SK-N-SH (cell line): ENCODE measurements around the gene PHYH. TPM values are rescaled to one million over a fixed set of nuclear protein-coding genes. Genes with fewer than 3 reads are reported as not detected.
"Not testable (repeated sequence)": the region's sequence is repeated elsewhere in the genome, so short reads cannot be mapped to it uniquely, and the experiment has no call there.

Experiments used
- CTCF ChIA-PET: fragments of 300-600, 350-600 bp; formaldehyde crosslinking; extraction: SDS; loops from one replicate; lab custom pipeline; 2021; lab: Yijun Ruan, JAX
- POLR2A ChIA-PET: fragments of 350-600 bp; sonication (Branson Sonifier 250); formaldehyde crosslinking; extraction: SDS; loops from one replicate; lab custom pipeline; 2020; ENCODE audit warnings: antibody characterized with exemption, inconsistent platforms; lab: Yijun Ruan, JAX
- DNase-seq: peaks from one replicate; pipeline ENCODE4 v3.0.0; 2012
- H2AFZ ChIP-seq: fragments of 200-600 bp; sonication (generic); 2 replicates; pipeline ENCODE4 v1.8.1; 2016; ENCODE audit warnings: antibody characterized with exemption, mild to moderate bottlenecking, low read depth
- H3F3A ChIP-seq: fragments of 200-600 bp; sonication (generic); replicated peaks from 2 replicates; pipeline ENCODE3; 2016; ENCODE audit warnings: antibody characterized with exemption, mild to moderate bottlenecking; ENCODE audit not compliant: insufficient read depth
- H3K27ac ChIP-seq, 2 experiments: fragments of 200-500 bp in 1 of 2; fragments of 200-600 bp in 1 of 2; sonication (Bioruptor generic) in 1 of 2; sonication (generic), shearing (Covaris generic) in 1 of 2; 2 replicates each; pipeline versions ENCODE4 v1.5.1 to v1.6.1; 2014 to 2016; ENCODE audit warnings: low read depth in 2 of 2, inconsistent platforms in 1 of 2, low read length in 1 of 2, mild to moderate bottlenecking in 1 of 2, mixed read lengths in 1 of 2
- H3K27me3 ChIP-seq: fragments of 200-600 bp; sonication (generic), shearing (Covaris generic); 2 replicates; pipeline ENCODE4 v1.6.1; 2016; ENCODE audit warnings: mixed run types; ENCODE audit not compliant: insufficient read depth
- H3K36me3 ChIP-seq, 2 experiments: fragments of 200-500 bp in 1 of 2; fragments of 200-600 bp in 1 of 2; sonication (Bioruptor generic) in 1 of 2; sonication (generic) in 1 of 2; replicated peaks in 1 of 2; 2 replicates each; pipeline versions ENCODE3 to v1.5.1; 2014 to 2016; ENCODE audit warnings: low read length in 1 of 2, mild to moderate bottlenecking in 1 of 2; ENCODE audit not compliant: insufficient read depth in 2 of 2, control insufficient read depth in 1 of 2
- H3K4me1 ChIP-seq, 2 experiments: fragments of 200-500 bp in 1 of 2; fragments of 200-600 bp in 1 of 2; sonication (Bioruptor generic) in 1 of 2; sonication (generic), shearing (Covaris generic) in 1 of 2; 2 replicates each; pipeline versions ENCODE4 v1.5.1 to v1.6.1; 2014 to 2016; ENCODE audit warnings: low read depth in 1 of 2, low read length in 1 of 2, mixed run types in 1 of 2; ENCODE audit not compliant: insufficient read depth in 2 of 2, control insufficient read depth in 1 of 2
- H3K4me2 ChIP-seq: fragments of 200-600 bp; sonication (generic), shearing (Covaris generic); 2 replicates; pipeline ENCODE4 v1.6.1; 2017; ENCODE audit warnings: mixed run types
- H3K4me3 ChIP-seq, 2 experiments: fragments of 200-500 bp in 1 of 2; fragments of 200-600 bp in 1 of 2; sonication (Bioruptor generic) in 1 of 2; sonication (generic), shearing (Covaris generic) in 1 of 2; 2 replicates each; pipeline versions ENCODE4 v1.5.1 to v1.8.1; 2014 to 2016; ENCODE audit warnings: low read depth in 2 of 2, inconsistent platforms in 1 of 2, low read length in 1 of 2, mild to moderate bottlenecking in 1 of 2, mixed read lengths in 1 of 2, moderate library complexity in 1 of 2
- H3K79me2 ChIP-seq: fragments of 200-600 bp; sonication (generic); 2 replicates; pipeline ENCODE4 v1.8.1; 2017; ENCODE audit warnings: mild to moderate bottlenecking; ENCODE audit not compliant: insufficient read depth
- H3K9ac ChIP-seq: fragments of 200-600 bp; sonication (generic); 2 replicates; pipeline ENCODE4 v1.6.1; 2017; ENCODE audit warnings: mixed run types
- H3K9me2 ChIP-seq: fragments of 200-600 bp; sonication (generic); 2 replicates; pipeline ENCODE4 v1.6.1; 2017; ENCODE audit warnings: mixed run types
- H3K9me3 ChIP-seq: fragments of 200-600 bp; sonication (generic); 2 replicates; pipeline ENCODE4 v1.6.1; 2017; ENCODE audit warnings: mixed run types, mild to moderate bottlenecking, moderate library complexity
- H4K20me1 ChIP-seq: fragments of 200-600 bp; sonication (generic); 2 replicates; pipeline ENCODE4 v1.6.1; 2017; ENCODE audit warnings: mild to moderate bottlenecking, mixed run types; ENCODE audit not compliant: insufficient read depth
- CHD2 ChIP-seq: fragments of 150-350 bp; IDR thresholded peaks from 2 replicates; pipeline ENCODE4 v1.6.1; 2018; ENCODE audit warnings: low read length; ENCODE audit not compliant: partially characterized antibody
- ELF1 ChIP-seq: IDR thresholded peaks from 2 replicates; pipeline ENCODE4 v1.4.0; 2012
- FOSL2 ChIP-seq: IDR thresholded peaks from 2 replicates; pipeline ENCODE4 v1.4.0; 2012; ENCODE audit warnings: low read depth, mild to moderate bottlenecking, moderate library complexity, borderline replicate concordance
- FOXM1 ChIP-seq: IDR thresholded peaks from 2 replicates; pipeline ENCODE4 v1.4.0; 2012; ENCODE audit warnings: low read depth, mild to moderate bottlenecking
- IRF3 ChIP-seq: fragments of 150-350 bp; IDR thresholded peaks from 2 replicates; pipeline ENCODE4 v1.6.1; 2016; ENCODE audit warnings: mild to moderate bottlenecking, low read depth, low read length
- JUND ChIP-seq: IDR thresholded peaks from 2 replicates; pipeline ENCODE4 v1.4.0; 2012
- MXI1 ChIP-seq: IDR thresholded peaks from 2 replicates; pipeline ENCODE4 v1.6.1; 2012; ENCODE audit warnings: mild to moderate bottlenecking, low read depth, low read length, improper control_type of control experiment
- NFIC ChIP-seq: IDR thresholded peaks from 2 replicates; pipeline ENCODE4 v1.4.0; 2012; ENCODE audit warnings: borderline replicate concordance
- NRF1 ChIP-seq: IDR thresholded peaks from 2 replicates; pipeline ENCODE4 v1.6.1; 2012; ENCODE audit warnings: low read depth, mild to moderate bottlenecking, low read length
- REST ChIP-seq: IDR thresholded peaks from 2 replicates; pipeline ENCODE4 v1.6.1; 2012; ENCODE audit warnings: mild to moderate bottlenecking, low read depth, low read length, moderate library complexity
- RFX5 ChIP-seq: IDR thresholded peaks from 2 replicates; pipeline ENCODE4 v1.6.1; 2012; ENCODE audit warnings: mild to moderate bottlenecking, improper control_type of control experiment, low read length
- RXRA ChIP-seq: IDR thresholded peaks from 2 replicates; pipeline ENCODE4 v1.4.0; 2012; ENCODE audit warnings: low read depth, mild to moderate bottlenecking, borderline replicate concordance
- SMC3 ChIP-seq: IDR thresholded peaks from 2 replicates; pipeline ENCODE4 v1.6.1; 2012; ENCODE audit warnings: low read depth, low read length, improper control_type of control experiment
- TAF1 ChIP-seq: IDR thresholded peaks from 2 replicates; pipeline ENCODE4 v1.6.1; 2012; ENCODE audit warnings: low read depth, mild to moderate bottlenecking, low read length, moderate library complexity, borderline replicate concordance
- TEAD4 ChIP-seq: IDR thresholded peaks from 2 replicates; pipeline ENCODE4 v1.4.0; 2012; ENCODE audit warnings: mild to moderate bottlenecking, borderline replicate concordance; ENCODE audit not compliant: insufficient read depth
- YY1 ChIP-seq: IDR thresholded peaks from 2 replicates; pipeline ENCODE4 v1.4.0; 2012; ENCODE audit warnings: low read depth, mild to moderate bottlenecking
- WGBS: methylation state at CpG from one replicate; pipeline ENCODE4 v1.1.6; 2017; ENCODE audit warnings: low lambda C conversion rate; 5-methylcytosine and 5-hydroxymethylcytosine counted together
- polyA plus RNA-seq, 3 experiments: library from polyadenylated mRNA; depleted of rRNA; stranded (reverse); fragments of >200 nt; gene quantifications; 2 replicates each; pipeline ENCODE4 v1.2.3, GENCODE V29; 2012

Gene PHYH
- polyA plus RNA-seq, 1 of the 3 experiments (the other 2 are of a cell fraction), result 16.2 TPM

GRCh38 chr10:13334556-13334955 is 34.7 kb upstream of the PHYH start:
- Histone ChIP-seq H3K27me3 (no peaks in the 10 kb centered on the region), H3K4me1 (peaks cover 6 to 18% of the 10 kb centered on the region in 2 experiments; a peak in 2 of 4 replicates), H4K20me1 (no peaks in the 10 kb centered on the region), H3K27ac (no peak overlapping the region), H3K9me2 (no peaks in the 10 kb centered on the region), H3K4me3 (no peak overlapping the region), H3K9me3 (no peaks in the 10 kb centered on the region), H3K36me3 (peaks cover 19 to 22% of the 10 kb centered on the region in 2 experiments), H3F3A (peaks cover 3% of the 10 kb centered on the region), H2AFZ (no peak overlapping the region), H3K4me2 (no peak overlapping the region), H3K79me2 (peaks cover 32% of the 10 kb centered on the region), H3K9ac (no peak overlapping the region)
- ChIA-PET CTCF (no interaction called here), POLR2A (no interaction called here)
- TF ChIP-seq TEAD4 (no peak), FOSL2 (no peak), TAF1 (no peak), RXRA (no peak), SMC3 (no peak), MXI1 (no peak), FOXM1 (no peak)
- WGBS, result 92% methylated on average over 2 of the region's 2 CpGs
- DNase-seq, result no peak

GRCh38 chr10:13331646-13332045 is 31.8 kb upstream of the PHYH start:
- Histone ChIP-seq H3K9me2 (no peaks in the 10 kb centered on the region), H3K9me3 (no peaks in the 10 kb centered on the region), H3K4me3 (no peak overlapping the region), H3K79me2 (peaks cover 7% of the 10 kb centered on the region; the same call in 1 of the 2 replicates), H4K20me1 (no peaks in the 10 kb centered on the region), H3K27ac (no peak overlapping the region), H3F3A (no peaks in the 10 kb centered on the region), H2AFZ (no peak overlapping the region), H3K36me3 (peaks cover 43 to 44% of the 10 kb centered on the region in 2 experiments), H3K4me2 (no peak overlapping the region), H3K27me3 (no peaks in the 10 kb centered on the region), H3K4me1 (no peaks in the 10 kb centered on the region), H3K9ac (no peak overlapping the region)
- 95% methylated on average over 5 of the region's 5 CpGs for WGBS
- CTCF ChIA-PET, result interaction anchor here (0.5 kb wide), 1 partner anchor 29 kb away, joined by 3 read pairs; no protein-coding TSS in a partner anchor
- POLR2A ChIA-PET, result no interaction called here
- no peak for TF ChIP-seq NRF1
- no peak for TF ChIP-seq IRF3
- TF ChIP-seq NFIC, result no peak
- TF ChIP-seq REST, result no peak
- TF ChIP-seq ELF1, result no peak
- TF ChIP-seq CHD2, result no peak
- TF ChIP-seq RFX5, result no peak
- no peak for TF ChIP-seq YY1
- no peak for TF ChIP-seq JUND
- no peak for DNase-seq

GRCh38 chr10:13330980-13331379 is 31.1 kb upstream of the PHYH start:
- H3K4me1 ChIP-seq, H3K79me2 ChIP-seq, DNase-seq, POLR2A ChIA-PET, H2AFZ ChIP-seq, H3K9me3 ChIP-seq, H3K4me3 ChIP-seq, H3K9ac ChIP-seq, H3K27me3 ChIP-seq, H3F3A ChIP-seq, H3K27ac ChIP-seq, H3K4me2 ChIP-seq, H3K9me2 ChIP-seq, H4K20me1 ChIP-seq: not testable (repeated sequence)
- H3K36me3 ChIP-seq, result peaks cover 42 to 48% of the 10 kb centered on the region in 2 experiments
- 94% methylated on average over 8 of the region's 8 CpGs for WGBS
- CTCF ChIA-PET, result interaction anchor here (1.0 kb wide), 1 partner anchor 12 kb away, joined by 3 read pairs; no protein-coding TSS in a partner anchor
